Ascending aorta (tissue), 2 donors: ENCODE measurements around the gene NPEPPS. TPM values are rescaled to one million over a fixed set of nuclear protein-coding genes. Genes with fewer than 3 reads are reported as not detected.
A peak's percentile ranks its signal among the peaks of the same experiment; 100 is the strongest.

ENCODE experiments used
- DNase-seq, 2 donors: peaks; one replicate each; pipeline ENCODE4 v3.0.0-alpha.2; 2019; ENCODE audit warnings: low spot score in 2 of 2
- H3K27ac ChIP-seq, 2 donors: fragments of 200-600 bp; sonication (generic); one replicate each; pipeline ENCODE4 v1.5.1; 2016 to 2017; ENCODE audit warnings: mild to moderate bottlenecking in 1 of 2
- H3K27me3 ChIP-seq: fragments of 200-600 bp; sonication (generic); one replicate; pipeline ENCODE4 v1.5.1; 2017
- H3K36me3 ChIP-seq, 2 donors: fragments of 200-600 bp; sonication (generic); one replicate each; pipeline ENCODE4 v1.5.1; 2016
- H3K4me1 ChIP-seq, 2 donors: fragments of 200-600 bp; sonication (generic); one replicate each; pipeline ENCODE4 v1.5.1; 2016 to 2017; ENCODE audit warnings: mild to moderate bottlenecking in 1 of 2
- H3K4me3 ChIP-seq, 2 donors: fragments of 200-600 bp; sonication (generic); one replicate each; pipeline ENCODE4 v1.5.1; 2016 to 2017; ENCODE audit warnings: mild to moderate bottlenecking in 1 of 2
- H3K9me3 ChIP-seq, 2 donors: fragments of 200-600 bp; sonication (generic); one replicate each; pipeline ENCODE4 v1.5.1; 2016
- intact Hi-C: fragments of 100-400 bp; cut with DNase I; formaldehyde crosslinking; loops from one replicate; pipeline ENCODE4 v1.15.1; 2023
- total RNA-seq: library from RNA; depleted of rRNA; stranded (reverse); fragments of >200 nt; gene quantifications from one replicate; pipeline ENCODE4 v1.1.0, GENCODE V29; 2016
- TF ChIP-seq, protein P1 (sequence below), 3 experiments: fragments of 200-600 bp in 2 of 3; fragments of 450-650 bp in 1 of 3; sonication (generic) in 2 of 3; IDR thresholded peaks; one replicate each; pipeline ENCODE4 v1.5.1; 2016 to 2019; ENCODE audit warnings: antibody characterized with exemption in 3 of 3, mild to moderate bottlenecking in 1 of 3, moderate library complexity in 1 of 3

NPEPPS gene
- total RNA-seq, 1 donor from 2014 or later, result 23.3 TPM

- no peaks in the 10 kb centered on the region for H3K9me3 ChIP-seq
- H3K36me3 ChIP-seq, result no peaks in the 10 kb centered on the region
- peaks cover 0 to 7% of the 10 kb centered on the region in 2 donors for H3K4me1 ChIP-seq
- no peak for DNase-seq
- intact Hi-C loops, result no loop called here
- H3K27ac ChIP-seq, result no peak overlapping the region
- TF ChIP-seq, protein P1, sequence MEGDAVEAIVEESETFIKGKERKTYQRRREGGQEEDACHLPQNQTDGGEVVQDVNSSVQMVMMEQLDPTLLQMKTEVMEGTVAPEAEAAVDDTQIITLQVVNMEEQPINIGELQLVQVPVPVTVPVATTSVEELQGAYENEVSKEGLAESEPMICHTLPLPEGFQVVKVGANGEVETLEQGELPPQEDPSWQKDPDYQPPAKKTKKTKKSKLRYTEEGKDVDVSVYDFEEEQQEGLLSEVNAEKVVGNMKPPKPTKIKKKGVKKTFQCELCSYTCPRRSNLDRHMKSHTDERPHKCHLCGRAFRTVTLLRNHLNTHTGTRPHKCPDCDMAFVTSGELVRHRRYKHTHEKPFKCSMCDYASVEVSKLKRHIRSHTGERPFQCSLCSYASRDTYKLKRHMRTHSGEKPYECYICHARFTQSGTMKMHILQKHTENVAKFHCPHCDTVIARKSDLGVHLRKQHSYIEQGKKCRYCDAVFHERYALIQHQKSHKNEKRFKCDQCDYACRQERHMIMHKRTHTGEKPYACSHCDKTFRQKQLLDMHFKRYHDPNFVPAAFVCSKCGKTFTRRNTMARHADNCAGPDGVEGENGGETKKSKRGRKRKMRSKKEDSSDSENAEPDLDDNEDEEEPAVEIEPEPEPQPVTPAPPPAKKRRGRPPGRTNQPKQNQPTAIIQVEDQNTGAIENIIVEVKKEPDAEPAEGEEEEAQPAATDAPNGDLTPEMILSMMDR (IDR thresholded peaks at IDR 0.05), result no peak
- no peaks in the 10 kb centered on the region for H3K27me3 ChIP-seq
- H3K4me3 ChIP-seq, result no peak overlapping the region
Observed at GRCh38 chr17:47644324-47644723, 113.4 kb downstream of the NPEPPS start.

GRCh38 chr17:47649153-47649971, 118.5 kb downstream of the NPEPPS start, which contains the start of gene KPNB1:
KPNB1 (plus strand) TSS chr17:47649919; CDS start chr17:47650245, 326 bp downstream.
- no peaks in the 10 kb centered on the region for H3K27me3 ChIP-seq
- TF ChIP-seq, protein P1 (IDR thresholded peaks at IDR 0.05), result no peak
- H3K27ac ChIP-seq, result peak within 1 kb of the TSS; percentile 86 to 94
- intact Hi-C loops, result no loop called here
- peaks cover 4 to 18% of the 10 kb centered on the region in 2 donors for H3K4me1 ChIP-seq
- H3K9me3 ChIP-seq, result no peaks in the 10 kb centered on the region
- peak; percentile 99 to 100 for DNase-seq
- peaks cover 22 to 24% of the 10 kb centered on the region in 2 donors for H3K36me3 ChIP-seq
- H3K4me3 ChIP-seq, result peak within 1 kb of the TSS; percentile 97

DNA sequence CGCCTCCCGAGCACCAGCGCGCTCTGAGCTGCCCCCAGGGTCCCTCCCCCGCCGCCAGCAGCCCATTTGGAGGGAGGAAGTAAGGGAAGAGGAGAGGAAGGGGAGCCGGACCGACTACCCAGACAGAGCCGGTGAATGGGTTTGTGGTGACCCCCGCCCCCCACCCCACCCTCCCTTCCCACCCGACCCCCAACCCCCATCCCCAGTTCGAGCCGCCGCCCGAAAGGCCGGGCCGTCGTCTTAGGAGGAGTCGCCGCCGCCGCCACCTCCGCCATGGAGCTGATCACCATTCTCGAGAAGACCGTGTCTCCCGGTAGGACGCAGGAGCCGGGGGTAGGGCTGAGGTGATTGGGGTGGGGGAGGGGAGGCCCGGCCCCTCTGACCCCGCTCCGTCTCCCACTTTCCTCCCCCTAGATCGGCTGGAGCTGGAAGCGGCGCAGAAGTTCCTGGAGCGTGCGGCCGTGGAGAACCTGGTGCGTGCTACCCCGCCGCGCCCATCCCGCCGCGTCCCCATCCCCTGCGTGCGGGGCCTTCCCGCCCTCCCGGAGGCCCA, 119.1 kb downstream of the NPEPPS start:
- DNase-seq, result no peak
- Histone ChIP-seq H3K9me3 (no peaks in the 10 kb centered on the region), H3K27me3 (no peaks in the 10 kb centered on the region), H3K36me3 (peaks cover 27 to 31% of the 10 kb centered on the region in 2 donors), H3K4me3 (peak overlapping the region; percentile 97), H3K4me1 (peaks cover 4 to 18% of the 10 kb centered on the region in 2 donors), H3K27ac (peak overlapping the region; percentile 86 to 94)
- TF ChIP-seq, protein P1 (IDR thresholded peaks at IDR 0.05), result no peak
- intact Hi-C loops, result no loop called here

- intact Hi-C loops, result no loop called here
- DNase-seq, result peak; percentile 67 to 97
- peaks cover 33 to 38% of the 10 kb centered on the region in 2 donors for H3K36me3 ChIP-seq
- H3K9me3 ChIP-seq, result no peaks in the 10 kb centered on the region
- peak overlapping the region; percentile 86 to 94 for H3K27ac ChIP-seq
- H3K4me1 ChIP-seq, result peaks cover 4 to 18% of the 10 kb centered on the region in 2 donors
- H3K27me3 ChIP-seq, result no peaks in the 10 kb centered on the region
- TF ChIP-seq, protein P1 (IDR thresholded peaks at IDR 0.05), result no peak
- H3K4me3 ChIP-seq, result peak overlapping the region; percentile 97
Observed at GRCh38 chr17:47650525-47651522, 119.9 kb downstream of the NPEPPS start.

DNA sequence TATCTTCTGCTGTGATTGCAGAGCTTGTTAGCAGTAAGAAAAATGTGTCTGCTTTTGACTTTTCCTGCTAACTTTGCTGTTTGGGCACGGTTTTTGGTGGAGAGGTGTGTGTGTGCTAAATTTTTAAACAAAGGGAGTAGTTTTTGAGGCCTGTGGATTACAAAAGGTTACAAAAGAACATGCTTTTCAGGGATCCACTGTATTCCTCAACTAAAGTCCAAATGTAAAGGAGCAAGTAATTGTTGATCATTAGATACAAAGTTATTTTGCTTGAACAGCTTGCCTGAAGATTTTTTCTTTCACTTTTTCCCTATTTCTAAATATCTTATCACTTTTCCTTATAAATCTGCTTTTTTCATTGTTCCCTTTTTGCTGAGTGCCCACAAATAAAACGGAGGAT, 120.8 kb downstream of the NPEPPS start:
- intact Hi-C loops, result no loop called here
- TF ChIP-seq, protein P1 (IDR thresholded peaks at IDR 0.05), result no peak
- H3K4me1 ChIP-seq, result peaks cover 4 to 18% of the 10 kb centered on the region in 2 donors

More for the DNA sequence above, 120.8 kb downstream of the NPEPPS start:
- DNase-seq, result no peak
- Histone ChIP-seq H3K4me3 (peak overlapping the region in 1 of 2 donors; percentile 97), H3K9me3 (no peaks in the 10 kb centered on the region), H3K27ac (no peak overlapping the region), H3K27me3 (no peaks in the 10 kb centered on the region), H3K36me3 (peaks cover 42 to 47% of the 10 kb centered on the region in 2 donors)
